ENCODE measurements around the gene RPS6KA5. TPM values are rescaled to one million over a fixed set of nuclear protein-coding genes. Genes with fewer than 3 reads are reported as not detected.

The RPS6KA5 gene
- total RNA-seq, 1 experiment from 2014 or later: 2.6 TPM

- BruUV-seq (replicated peaks): no TSS peak
- Histone ChIP-seq H3K27ac (ENCODE audit: low read length) (no peak overlapping the region), H3K4me3 (ENCODE audit: low read depth in 2 of 2, low read length in 2 of 2) (no peak overlapping the region), H3K27me3 (ENCODE audit: control insufficient read depth, insufficient read depth, low read length) (no peaks in the 10 kb centered on the region), H3K36me3 (ENCODE audit: control insufficient read depth, insufficient read depth, low read length) (no peaks in the 10 kb centered on the region; the same call in 1 of the 2 replicates), H3K4me1 (ENCODE audit: control insufficient read depth, insufficient read depth, low read length) (no peaks in the 10 kb centered on the region), H3K9me3 (ENCODE audit: control insufficient read depth, insufficient read depth, low read depth, low read length) (no peaks in the 10 kb centered on the region)
- ChIA-PET CTCF (no interaction called here), POLR2A (no interaction called here)
- intact Hi-C loops (cut with micrococcal nuclease; ENCODE audit: unreplicated experiment): no loop called here
- DNase-seq (ENCODE audit: low read depth, low spot score) (no peak), ATAC-seq (no peak)
- TF ChIP-seq, protein P1, sequence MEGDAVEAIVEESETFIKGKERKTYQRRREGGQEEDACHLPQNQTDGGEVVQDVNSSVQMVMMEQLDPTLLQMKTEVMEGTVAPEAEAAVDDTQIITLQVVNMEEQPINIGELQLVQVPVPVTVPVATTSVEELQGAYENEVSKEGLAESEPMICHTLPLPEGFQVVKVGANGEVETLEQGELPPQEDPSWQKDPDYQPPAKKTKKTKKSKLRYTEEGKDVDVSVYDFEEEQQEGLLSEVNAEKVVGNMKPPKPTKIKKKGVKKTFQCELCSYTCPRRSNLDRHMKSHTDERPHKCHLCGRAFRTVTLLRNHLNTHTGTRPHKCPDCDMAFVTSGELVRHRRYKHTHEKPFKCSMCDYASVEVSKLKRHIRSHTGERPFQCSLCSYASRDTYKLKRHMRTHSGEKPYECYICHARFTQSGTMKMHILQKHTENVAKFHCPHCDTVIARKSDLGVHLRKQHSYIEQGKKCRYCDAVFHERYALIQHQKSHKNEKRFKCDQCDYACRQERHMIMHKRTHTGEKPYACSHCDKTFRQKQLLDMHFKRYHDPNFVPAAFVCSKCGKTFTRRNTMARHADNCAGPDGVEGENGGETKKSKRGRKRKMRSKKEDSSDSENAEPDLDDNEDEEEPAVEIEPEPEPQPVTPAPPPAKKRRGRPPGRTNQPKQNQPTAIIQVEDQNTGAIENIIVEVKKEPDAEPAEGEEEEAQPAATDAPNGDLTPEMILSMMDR (IDR thresholded peaks at IDR 0.05): no peak
- TF ChIP-seq SIN3A (IDR thresholded peaks at IDR 0.05; ENCODE audit: borderline replicate concordance, insufficient read depth, low read depth, low read length) (no peak), TCF7L2 (IDR thresholded peaks at IDR 0.05; ENCODE audit: low read depth, low read length) (no peak), POLR2AphosphoS5 (IDR thresholded peaks at IDR 0.05; ENCODE audit: low read depth, low read length) (no peak)
- TF ChIP-seq, protein P2, sequence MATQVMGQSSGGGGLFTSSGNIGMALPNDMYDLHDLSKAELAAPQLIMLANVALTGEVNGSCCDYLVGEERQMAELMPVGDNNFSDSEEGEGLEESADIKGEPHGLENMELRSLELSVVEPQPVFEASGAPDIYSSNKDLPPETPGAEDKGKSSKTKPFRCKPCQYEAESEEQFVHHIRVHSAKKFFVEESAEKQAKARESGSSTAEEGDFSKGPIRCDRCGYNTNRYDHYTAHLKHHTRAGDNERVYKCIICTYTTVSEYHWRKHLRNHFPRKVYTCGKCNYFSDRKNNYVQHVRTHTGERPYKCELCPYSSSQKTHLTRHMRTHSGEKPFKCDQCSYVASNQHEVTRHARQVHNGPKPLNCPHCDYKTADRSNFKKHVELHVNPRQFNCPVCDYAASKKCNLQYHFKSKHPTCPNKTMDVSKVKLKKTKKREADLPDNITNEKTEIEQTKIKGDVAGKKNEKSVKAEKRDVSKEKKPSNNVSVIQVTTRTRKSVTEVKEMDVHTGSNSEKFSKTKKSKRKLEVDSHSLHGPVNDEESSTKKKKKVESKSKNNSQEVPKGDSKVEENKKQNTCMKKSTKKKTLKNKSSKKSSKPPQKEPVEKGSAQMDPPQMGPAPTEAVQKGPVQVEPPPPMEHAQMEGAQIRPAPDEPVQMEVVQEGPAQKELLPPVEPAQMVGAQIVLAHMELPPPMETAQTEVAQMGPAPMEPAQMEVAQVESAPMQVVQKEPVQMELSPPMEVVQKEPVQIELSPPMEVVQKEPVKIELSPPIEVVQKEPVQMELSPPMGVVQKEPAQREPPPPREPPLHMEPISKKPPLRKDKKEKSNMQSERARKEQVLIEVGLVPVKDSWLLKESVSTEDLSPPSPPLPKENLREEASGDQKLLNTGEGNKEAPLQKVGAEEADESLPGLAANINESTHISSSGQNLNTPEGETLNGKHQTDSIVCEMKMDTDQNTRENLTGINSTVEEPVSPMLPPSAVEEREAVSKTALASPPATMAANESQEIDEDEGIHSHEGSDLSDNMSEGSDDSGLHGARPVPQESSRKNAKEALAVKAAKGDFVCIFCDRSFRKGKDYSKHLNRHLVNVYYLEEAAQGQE (IDR thresholded peaks at IDR 0.05; ENCODE audit: insufficient read depth in 1 of 2, low read depth in 2 of 2, low read length in 1 of 2): no peak
- in situ Hi-C loops (cut with HindIII; ENCODE audit: low pct_unique_long_range_greater_than_20kb, low sequenced_read_pairs): no loop called here
Observed at GRCh38 chr14:90894241-90894640, 166.2 kb downstream of the RPS6KA5 start.

DNA sequence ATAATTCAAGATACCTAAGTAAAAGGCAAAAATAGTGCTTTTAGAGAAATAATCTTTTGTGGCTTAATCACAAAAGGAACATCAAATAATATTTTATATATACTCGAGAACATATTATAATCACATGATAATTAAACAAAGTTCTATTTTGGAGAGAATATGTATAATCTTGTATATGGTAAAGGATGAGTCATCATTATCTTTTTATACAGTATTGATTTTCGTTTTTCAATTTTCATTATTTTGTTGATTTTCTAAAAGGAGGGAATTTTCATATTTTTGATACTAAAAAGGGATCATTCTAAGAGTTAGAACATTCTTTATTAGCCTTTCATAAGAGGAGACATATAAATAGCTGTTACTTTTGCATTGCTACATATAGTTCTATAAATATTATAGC lies 166.9 kb downstream of the RPS6KA5 start:
- Histone ChIP-seq H3K9me3 (ENCODE audit: control insufficient read depth, insufficient read depth, low read depth, low read length) (no peaks in the 10 kb centered on the region), H3K27me3 (ENCODE audit: control insufficient read depth, insufficient read depth, low read length) (no peaks in the 10 kb centered on the region), H3K4me1 (ENCODE audit: control insufficient read depth, insufficient read depth, low read length) (no peaks in the 10 kb centered on the region), H3K27ac (ENCODE audit: low read length) (no peak overlapping the region), H3K4me3 (ENCODE audit: low read depth in 2 of 2, low read length in 2 of 2) (no peak overlapping the region), H3K36me3 (ENCODE audit: control insufficient read depth, insufficient read depth, low read length) (no peaks in the 10 kb centered on the region; the same call in 1 of the 2 replicates)
- BruUV-seq (replicated peaks): no TSS peak
- CTCF ChIA-PET: no interaction called here
- ATAC-seq (no peak), DNase-seq (ENCODE audit: low read depth, low spot score) (no peak)
- intact Hi-C loops (cut with micrococcal nuclease; ENCODE audit: unreplicated experiment) (no loop called here), in situ Hi-C loops (cut with HindIII; ENCODE audit: low pct_unique_long_range_greater_than_20kb, low sequenced_read_pairs) (no loop called here)
- TF ChIP-seq, protein P1 (IDR thresholded peaks at IDR 0.05): no peak
- TF ChIP-seq, protein P2 (IDR thresholded peaks at IDR 0.05; ENCODE audit: insufficient read depth in 1 of 2, low read depth in 2 of 2, low read length in 1 of 2): no peak
- TF ChIP-seq TCF7L2 (IDR thresholded peaks at IDR 0.05; ENCODE audit: low read depth, low read length): no peak
- POLR2A ChIA-PET: no interaction called here
